ENCODE measurements around the gene LRG1. TPM values are rescaled to one million over a fixed set of nuclear protein-coding genes. Genes with fewer than 3 reads are reported as not detected.

Gene LRG1
- total and polyA plus RNA-seq, 9 of the 15 experiments (the other 6 are each of a cell fraction or from before 2014, with no cell fraction given): 1.5 to 11.9 (median 8.7) TPM

- no peak for TF ChIP-seq NCOA6 (IDR thresholded peaks at IDR 0.05)
- no peak for TF ChIP-seq CTBP1 (IDR thresholded peaks at IDR 0.05; ENCODE audit: borderline replicate concordance)
- no peak for TF ChIP-seq ZNF436 (CRISPR knock-in tag; IDR thresholded peaks at IDR 0.05)
- TF ChIP-seq FIP1L1 (IDR thresholded peaks at IDR 0.05; ENCODE audit: low read depth, low read length, poor library complexity, severe bottlenecking): no peak
- no peak for TF ChIP-seq FOSL1 (tag; conservative IDR thresholded peaks at IDR 0.05)
- TF ChIP-seq THRAP3 (IDR thresholded peaks at IDR 0.05; ENCODE audit: borderline replicate concordance): no peak
- TF ChIP-seq JUND (IDR thresholded peaks at IDR 0.05; ENCODE audit: borderline replicate concordance, low read depth, low read length): no peak
- no peak for TF ChIP-seq JUND (tag; IDR thresholded peaks at IDR 0.05; ENCODE audit: borderline replicate concordance, low read depth, low read length)
- TF ChIP-seq HLTF (IDR thresholded peaks at IDR 0.05): no peak
- no peak for TF ChIP-seq KLF13 (tag; IDR thresholded peaks at IDR 0.05; ENCODE audit: borderline replicate concordance, low read depth)
- no peak for TF ChIP-seq TCF7 (IDR thresholded peaks at IDR 0.05; ENCODE audit: borderline replicate concordance)
These were observed 48.4 kb downstream of the LRG1 start (continued) for GRCh38 chr19:4491446-4491845.

GRCh38 chr19:4488496-4488895 lies 51.3 kb downstream of the LRG1 start:
- no peaks in the 10 kb centered on the region for H3K9me1 ChIP-seq (ENCODE audit: control insufficient read depth, insufficient read depth, low read length)
- ChIA-PET POLR2A (no interaction called here), CTCF (ENCODE audit: low intra/inter-chr PET ratio) (no interaction called here)
- no peaks in the 10 kb centered on the region for H4K20me1 ChIP-seq (replicated peaks; ENCODE audit: control insufficient read depth, insufficient read depth, low read length)
- peaks cover 0 to under 1% of the 10 kb centered on the region in 2 experiments; a peak in 1 of 5 replicates for H3K4me1 ChIP-seq (replicated peaks in 1 of 2; ENCODE audit: control insufficient read depth in 2 of 2, insufficient read depth in 2 of 2, low read length in 2 of 2)
- no TSS peak for BruUV-seq (replicated peaks)
- in situ Hi-C loops (cut with MboI): no loop called here
- no peak overlapping the region for H2AFZ ChIP-seq (ENCODE audit: low read depth, low read length)
- no peak overlapping the region for H3K4me3 ChIP-seq
- no peak overlapping the region for H3K4me2 ChIP-seq (ENCODE audit: insufficient read depth, low read length)
- H3K27ac ChIP-seq (ENCODE audit: extremely low read depth, low read depth, low read length): no peak overlapping the region
- H3K79me2 ChIP-seq (ENCODE audit: control insufficient read depth, insufficient read depth, low read length): no peaks in the 10 kb centered on the region
- peaks cover 43% of the 10 kb centered on the region for H3K36me3 ChIP-seq (ENCODE audit: control insufficient read depth, insufficient read depth, low read length)
- H3K9me3 ChIP-seq (replicated peaks; ENCODE audit: control insufficient read depth, insufficient read depth, low read depth, low read length): peaks cover 3% of the 10 kb centered on the region; the same call in 1 of the 2 replicates
- intact Hi-C loops (cut with micrococcal nuclease): no loop called here
- no peaks in the 10 kb centered on the region for H3K27me3 ChIP-seq (ENCODE audit: control insufficient read depth in 2 of 2, insufficient read depth in 2 of 2, low read length in 2 of 2)
- H3K9ac ChIP-seq (ENCODE audit: insufficient read depth in 1 of 2, low read depth in 2 of 2, low read length in 2 of 2): no peak overlapping the region
- ATAC-seq: no peak
- no peak for DNase-seq (ENCODE audit: extremely low read depth in 1 of 4, low spot score in 3 of 4)
- TF ChIP-seq ZBTB33 (CRISPR knock-in tag; IDR thresholded peaks at IDR 0.05): peak; percentile 8; the same call in 1 of the 2 replicates
- TF ChIP-seq CREBBP (IDR thresholded peaks at IDR 0.05; ENCODE audit: low read depth, low read length): no peak
- 87% methylated on average over 26 of the region's 29 CpGs for WGBS (ENCODE audit: insufficient coverage, low coverage, missing lambda C conversion rate)
- no peak for FAIRE-seq
